H9 (cell line): ENCODE results near the gene MED13L. TPM values are rescaled to one million over a fixed set of nuclear protein-coding genes. Genes with fewer than 3 reads are reported as not detected.

Experiments
- DNase-seq: peaks from one replicate; pipeline ENCODE4 v3.0.0-alpha.2; 2017
- H2AFZ ChIP-seq: one replicate; pipeline ENCODE4 v1.6.1; 2013; ENCODE audit warnings: mild to moderate bottlenecking, low read length, control low read depth, moderate library complexity
- H2AK5ac ChIP-seq: 2 replicates; pipeline ENCODE4 v1.6.1; 2013; ENCODE audit warnings: low read length, control low read depth, mixed read lengths; ENCODE audit not compliant: insufficient read length
- H2BK120ac ChIP-seq: one replicate; pipeline ENCODE4 v1.6.1; 2013; ENCODE audit warnings: low read depth, mild to moderate bottlenecking, low read length, control low read depth, inconsistent platforms; ENCODE audit not compliant: poor library complexity, severe bottlenecking
- H2BK12ac ChIP-seq: 2 replicates; pipeline ENCODE4 v1.6.1; 2013; ENCODE audit warnings: low read length, control low read depth, mixed read lengths, low read depth; ENCODE audit not compliant: insufficient read length
- H2BK15ac ChIP-seq: 2 replicates; pipeline ENCODE4 v1.6.1; 2013; ENCODE audit warnings: low read depth, low read length, control low read depth
- H2BK20ac ChIP-seq: one replicate; pipeline ENCODE4 v1.6.1; 2013; ENCODE audit warnings: low read depth, mild to moderate bottlenecking, low read length, control low read depth, inconsistent platforms; ENCODE audit not compliant: poor library complexity, severe bottlenecking
- H2BK5ac ChIP-seq: 2 replicates; pipeline ENCODE4 v1.6.1; 2013; ENCODE audit warnings: low read length, control low read depth, mixed read lengths; ENCODE audit not compliant: insufficient read length
- H3K14ac ChIP-seq: 2 replicates; pipeline ENCODE4 v1.6.1; 2013; ENCODE audit warnings: low read length, control low read depth; ENCODE audit not compliant: insufficient read depth
- H3K18ac ChIP-seq: 2 replicates; pipeline ENCODE4 v1.6.1; 2013; ENCODE audit warnings: low read depth, mild to moderate bottlenecking, mixed read lengths, low read length, control low read depth; ENCODE audit not compliant: insufficient read length
- H3K23ac ChIP-seq: 2 replicates; pipeline ENCODE4 v1.6.1; 2013; ENCODE audit warnings: low read length, control low read depth, mixed read lengths, low read depth; ENCODE audit not compliant: insufficient read length
- H3K23me2 ChIP-seq: 2 replicates; pipeline ENCODE4 v1.6.1; 2013; ENCODE audit warnings: low read depth, mild to moderate bottlenecking, mixed read lengths, low read length, control low read depth; ENCODE audit not compliant: insufficient read length, poor library complexity, severe bottlenecking
- H3K27ac ChIP-seq: 2 replicates; pipeline ENCODE4 v1.5.1; 2013; ENCODE audit warnings: low read length, control low read depth, mixed read lengths, low read depth; ENCODE audit not compliant: insufficient read length
- H3K27me3 ChIP-seq: 2 replicates; pipeline ENCODE4 v1.6.1; 2013; ENCODE audit warnings: low read length, control low read depth, inconsistent platforms; ENCODE audit not compliant: insufficient read depth
- H3K4ac ChIP-seq: 2 replicates; pipeline ENCODE4 v1.6.1; 2013; ENCODE audit warnings: low read depth, mild to moderate bottlenecking, control low read depth, inconsistent platforms, low read length, moderate library complexity
- H3K4me1 ChIP-seq: 2 replicates; pipeline ENCODE4 v1.6.1; 2013; ENCODE audit warnings: low read length, control low read depth, inconsistent platforms; ENCODE audit not compliant: insufficient read depth
- H3K4me2 ChIP-seq: 2 replicates; pipeline ENCODE4 v1.6.1; 2013; ENCODE audit warnings: low read length, control low read depth, mixed read lengths; ENCODE audit not compliant: insufficient read length, insufficient read depth
- H3K56ac ChIP-seq: 2 replicates; pipeline ENCODE4 v1.6.1; 2013; ENCODE audit warnings: low read depth, mild to moderate bottlenecking, mixed read lengths, low read length, control low read depth; ENCODE audit not compliant: insufficient read length
- H3K79me1 ChIP-seq: 2 replicates; pipeline ENCODE4 v1.6.1; 2013; ENCODE audit warnings: low read depth, mild to moderate bottlenecking, moderate library complexity, low read length, control low read depth, inconsistent platforms; ENCODE audit not compliant: insufficient read depth, poor library complexity, severe bottlenecking
- H3K79me2 ChIP-seq: 2 replicates; pipeline ENCODE4 v1.6.1; 2013; ENCODE audit warnings: low read length, control low read depth, inconsistent platforms; ENCODE audit not compliant: insufficient read depth
- H3K9ac ChIP-seq: 2 replicates; pipeline ENCODE4 v1.6.1; 2013; ENCODE audit warnings: low read length, control low read depth, mixed read lengths; ENCODE audit not compliant: insufficient read length; ENCODE audit errors: extremely low read depth
- H3K9me3 ChIP-seq: one replicate; pipeline ENCODE4 v1.6.1; 2013; ENCODE audit warnings: low read depth, low read length, inconsistent platforms; ENCODE audit not compliant: control insufficient read depth
- H3T11ph ChIP-seq: one replicate; pipeline ENCODE4 v1.6.1; 2013; ENCODE audit warnings: mild to moderate bottlenecking, low read length, control low read depth, inconsistent platforms
- H4K20me1 ChIP-seq: one replicate; pipeline ENCODE4 v1.6.1; 2013; ENCODE audit not compliant: control insufficient read depth, insufficient read length, insufficient read depth
- H4K5ac ChIP-seq: 2 replicates; pipeline ENCODE4 v1.6.1; 2013; ENCODE audit warnings: low read depth, mild to moderate bottlenecking, mixed read lengths, low read length, control low read depth; ENCODE audit not compliant: insufficient read length
- H4K8ac ChIP-seq: replicated peaks from 2 replicates; pipeline ENCODE4 v1.6.1; 2013; ENCODE audit warnings: low read length, control low read depth, mixed read lengths, low read depth; ENCODE audit not compliant: insufficient read length
- H4K91ac ChIP-seq: 2 replicates; pipeline ENCODE4 v1.6.1; 2013; ENCODE audit warnings: low read depth, mild to moderate bottlenecking, moderate library complexity, mixed read lengths, low read length, control low read depth; ENCODE audit not compliant: insufficient read length
- H3K27ac Mint-ChIP-seq, 3 experiments: 2 replicates in 2 of 3; 3 replicates in 1 of 3; pipeline ENCODE4 v1.8.0; 2020 to 2021; ENCODE audit warnings: mixed read lengths in 3 of 3, mild to moderate bottlenecking in 1 of 3, moderate library complexity in 1 of 3
- H3K27me3 Mint-ChIP-seq: 2 replicates; pipeline ENCODE4 v1.8.0; 2021; ENCODE audit warnings: low read depth, mild to moderate bottlenecking, moderate library complexity, mixed read lengths
- H3K36me3 Mint-ChIP-seq, 3 experiments: 2 replicates in 2 of 3; 3 replicates in 1 of 3; pipeline ENCODE4 v1.8.0; 2020 to 2021; ENCODE audit warnings: low read depth in 3 of 3, mixed read lengths in 3 of 3; ENCODE audit not compliant: insufficient read depth in 1 of 3
- H3K4me1 Mint-ChIP-seq, 2 experiments: 2 replicates each; pipeline ENCODE4 v1.8.0; 2020; ENCODE audit warnings: mixed read lengths in 2 of 2
- H3K4me3 Mint-ChIP-seq, 2 experiments: 2 replicates in 1 of 2; 3 replicates in 1 of 2; pipeline ENCODE4 v1.8.0; 2020 to 2021; ENCODE audit warnings: mild to moderate bottlenecking in 2 of 2, mixed read lengths in 2 of 2, moderate library complexity in 1 of 2
- H3K9me3 Mint-ChIP-seq, 2 experiments: 2 replicates in 1 of 2; 3 replicates in 1 of 2; pipeline ENCODE4 v1.8.0; 2020; ENCODE audit warnings: mild to moderate bottlenecking in 2 of 2, mixed read lengths in 2 of 2, moderate library complexity in 1 of 2
- CTCF ChIP-seq: fragments of 200-600 bp; sonication (generic); conservative IDR thresholded peaks from 3 replicates; pipeline ENCODE4 v1.8.0; 2021; ENCODE audit warnings: antibody characterized with exemption, mild to moderate bottlenecking
- WGBS: extraction: QIAGEN DNeasy Blood & Tissue Kit; methylation state at CpG from one replicate; pipeline ENCODE4 v1.1.7; 2013; ENCODE audit warnings: missing lambda C conversion rate, low lambda C conversion rate, mixed read lengths; ENCODE audit not compliant: insufficient read length; ENCODE audit errors: extremely low coverage; 5-methylcytosine and 5-hydroxymethylcytosine counted together
- total RNA-seq: library from RNA; stranded (reverse); gene quantifications from 2 replicates; pipeline ENCODE4 v1.2.1, GENCODE V29; 2021

Gene MED13L
- total RNA-seq, 1 experiment from 2014 or later, result 52.4 TPM

- Mint-ChIP-seq H3K27me3 (no peaks in the 10 kb centered on the region), H3K4me1 (peaks cover 37 to 53% of the 10 kb centered on the region in 2 experiments), H3K27ac (peak overlapping the region in 1 of 3 experiments; percentile 56; a peak in 1 of 7 replicates), H3K36me3 (0 out of 7 replicates have a peak, but pooled peaks cover 0 to 4% (median 0%) of the 10 kb centered on the region in 3 experiments), H3K4me3 (no peak overlapping the region), H3K9me3 (no peaks in the 10 kb centered on the region)
- no peak overlapping the region for H3T11ph ChIP-seq
- H3K4me1 ChIP-seq, result peaks cover 3% of the 10 kb centered on the region; the same call in 1 of the 2 replicates
- no peak overlapping the region for H3K4ac ChIP-seq
- no peaks in the 10 kb centered on the region for H3K9me3 ChIP-seq
- H4K8ac ChIP-seq, result no peak overlapping the region
- H2BK15ac ChIP-seq, result no peak overlapping the region
- H3K23ac ChIP-seq, result no peak overlapping the region
- H2BK20ac ChIP-seq, result no peak overlapping the region
- no peak overlapping the region for H2AK5ac ChIP-seq
- no peak overlapping the region for H3K4me2 ChIP-seq
- no peak overlapping the region for H2BK12ac ChIP-seq
- TF ChIP-seq CTCF, result no peak
- H3K56ac ChIP-seq, result no peak overlapping the region
- no peak for DNase-seq
- H3K27me3 ChIP-seq, result no peaks in the 10 kb centered on the region
- no peak overlapping the region for H3K9ac ChIP-seq
- H4K91ac ChIP-seq, result no peak overlapping the region
- WGBS, result no CpG with 5 or more reads among the region's 5 CpGs
- no peak overlapping the region for H3K27ac ChIP-seq
- peaks cover 6% of the 10 kb centered on the region for H3K79me2 ChIP-seq
- no peaks in the 10 kb centered on the region for H3K23me2 ChIP-seq
- H3K14ac ChIP-seq, result no peak overlapping the region
- H4K5ac ChIP-seq, result no peak overlapping the region
- no peak overlapping the region for H2BK120ac ChIP-seq
- no peak overlapping the region for H2BK5ac ChIP-seq
- H3K18ac ChIP-seq, result no peak overlapping the region
- no peaks in the 10 kb centered on the region for H3K79me1 ChIP-seq
- H4K20me1 ChIP-seq, result no peaks in the 10 kb centered on the region
- no peak overlapping the region for H2AFZ ChIP-seq
Measured at GRCh38 chr12:116150452-116150851, 127.0 kb downstream of the MED13L start.
